Esophagus muscularis mucosa (tissue), 4 donors: ENCODE measurements around the gene CTDSP1. TPM values are rescaled to one million over a fixed set of nuclear protein-coding genes. Genes with fewer than 3 reads are reported as not detected.

Source experiments
- DNase-seq: peaks from one replicate; pipeline ENCODE4 v3.0.0-alpha.2; 2017; ENCODE audit errors: extremely low spot score
- H3K27ac ChIP-seq, 4 donors: fragments of 200-600 bp; sonication (generic); replicated peaks in 1 of 4; 1 replicate in 3 of 4; 2 replicates in 1 of 4; pipeline ENCODE4 v1.5.1; 2016 to 2019; ENCODE audit warnings: mild to moderate bottlenecking in 1 of 4
- H3K27me3 ChIP-seq, 4 donors: fragments of 200-600 bp; sonication (generic); one replicate each; pipeline versions ENCODE4 v1.5.1 to v1.6.0; 2016 to 2019
- H3K36me3 ChIP-seq, 4 donors: fragments of 200-600 bp; sonication (generic); one replicate each; pipeline ENCODE4 v1.5.1; 2016 to 2019
- H3K4me1 ChIP-seq, 4 donors: fragments of 200-600 bp; sonication (generic); one replicate each; pipeline ENCODE4 v1.5.1; 2016 to 2019
- H3K4me3 ChIP-seq, 4 donors: fragments of 200-600 bp; sonication (generic); 1 replicate in 2 of 4; 2 replicates in 2 of 4; pipeline ENCODE4 v1.5.1; 2016 to 2019; ENCODE audit warnings: mild to moderate bottlenecking in 4 of 4, moderate library complexity in 1 of 4
- H3K9me3 ChIP-seq, 4 donors: fragments of 200-600 bp; sonication (generic); 1 replicate in 3 of 4; 2 replicates in 1 of 4; pipeline ENCODE4 v1.5.1; 2016 to 2019
- EP300 ChIP-seq: sonication (generic); formaldehyde crosslinking; IDR thresholded peaks from one replicate; pipeline ENCODE4 v1.6.1; 2017; ENCODE audit warnings: antibody characterized with exemption
- POLR2A ChIP-seq: fragments of 450-650 bp; IDR thresholded peaks from one replicate; pipeline ENCODE4 v1.6.1; 2017; ENCODE audit warnings: antibody characterized with exemption, moderate library complexity, mild to moderate bottlenecking, low read depth
- POLR2AphosphoS5 ChIP-seq, 2 donors: sonication (generic); formaldehyde crosslinking; IDR thresholded peaks; one replicate each; pipeline ENCODE4 v1.6.1; 2017; ENCODE audit warnings: antibody characterized with exemption in 2 of 2
- WGBS: methylation state at CpG from one replicate; pipeline ENCODE4 v1.1.5; 2018; 5-methylcytosine and 5-hydroxymethylcytosine counted together
- intact Hi-C: fragments of 100-400 bp; cut with DNase I; formaldehyde crosslinking; loops from one replicate; pipeline ENCODE4 v1.15.1; 2023
- total RNA-seq, 4 donors: library from RNA; depleted of rRNA; stranded (reverse); fragments of >200 nt; gene quantifications; one replicate each; pipeline versions ENCODE4 v1.1.0 to v1.2.1, GENCODE V29; 2016
- TF ChIP-seq, protein P1 (sequence below), 3 experiments: fragments of 200-600 bp in 2 of 3; fragments of 450-650 bp in 1 of 3; sonication (generic) in 2 of 3; IDR thresholded peaks; one replicate each; pipeline ENCODE4 v1.5.1; 2017 to 2019; ENCODE audit warnings: antibody characterized with exemption in 3 of 3, mild to moderate bottlenecking in 2 of 3, moderate library complexity in 1 of 3

CTDSP1 gene
- total RNA-seq, 4 donors from 2014 or later = 121 to 176 (median 137) TPM

DNA sequence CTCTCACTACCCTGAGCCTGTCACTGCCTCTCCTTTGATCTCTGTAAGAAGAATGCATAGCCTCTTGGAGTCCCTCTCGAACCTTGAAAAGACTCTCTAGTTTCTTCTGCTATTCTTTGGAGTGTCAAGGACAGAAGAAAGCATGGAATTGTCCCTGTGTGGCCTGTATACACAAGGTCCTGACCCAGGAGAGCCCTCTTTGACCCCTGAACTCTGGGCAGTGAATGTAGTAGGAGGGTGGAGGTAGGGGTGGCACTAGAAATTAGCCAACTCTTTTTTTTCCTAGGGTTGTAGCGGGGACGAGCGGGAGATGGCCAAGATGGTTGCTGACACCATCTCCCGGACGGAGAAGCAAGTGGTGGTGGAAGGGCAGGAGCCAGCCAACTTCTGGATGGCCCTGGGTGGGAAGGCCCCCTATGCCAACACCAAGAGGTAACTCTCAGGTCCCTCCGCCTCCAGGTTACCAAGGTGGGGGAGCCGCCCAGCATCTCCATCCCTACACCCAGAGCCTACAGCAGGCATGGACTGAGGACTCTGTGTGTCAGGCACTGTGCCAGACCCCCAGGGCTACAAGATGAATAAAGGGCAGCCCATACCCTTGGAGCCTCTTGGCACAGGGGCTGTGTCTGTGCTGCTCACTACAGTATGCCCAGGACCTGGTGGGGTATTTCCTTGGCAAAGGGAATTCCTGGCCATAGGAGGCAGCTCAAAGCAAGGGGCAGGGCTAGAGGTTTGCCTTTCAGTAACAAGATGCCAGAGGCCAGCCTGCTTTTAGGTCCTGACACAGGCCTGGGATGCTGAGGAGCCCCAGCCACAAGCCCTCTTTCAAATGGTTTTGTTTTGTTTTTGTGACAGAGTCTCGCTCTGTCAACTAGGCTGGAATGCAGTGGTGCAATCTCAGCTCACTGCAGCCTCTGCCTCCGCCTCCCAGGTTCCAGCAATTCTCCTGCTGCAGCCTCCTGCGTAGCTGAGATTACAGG, 35.6 kb downstream of the CTDSP1 start:
- Histone ChIP-seq H3K27ac (no peak overlapping the region), H3K4me3 (no peak overlapping the region), H3K36me3 (no peaks in the 10 kb centered on the region), H3K27me3 (no peaks in the 10 kb centered on the region), H3K9me3 (no peaks in the 10 kb centered on the region), H3K4me1 (peaks cover 0 to 4% (median 0%) of the 10 kb centered on the region in 4 donors)
- DNase-seq = no peak
- intact Hi-C loops = no loop called here
- WGBS = 94% methylated on average over 11 of the region's 11 CpGs
- TF ChIP-seq, protein P1, sequence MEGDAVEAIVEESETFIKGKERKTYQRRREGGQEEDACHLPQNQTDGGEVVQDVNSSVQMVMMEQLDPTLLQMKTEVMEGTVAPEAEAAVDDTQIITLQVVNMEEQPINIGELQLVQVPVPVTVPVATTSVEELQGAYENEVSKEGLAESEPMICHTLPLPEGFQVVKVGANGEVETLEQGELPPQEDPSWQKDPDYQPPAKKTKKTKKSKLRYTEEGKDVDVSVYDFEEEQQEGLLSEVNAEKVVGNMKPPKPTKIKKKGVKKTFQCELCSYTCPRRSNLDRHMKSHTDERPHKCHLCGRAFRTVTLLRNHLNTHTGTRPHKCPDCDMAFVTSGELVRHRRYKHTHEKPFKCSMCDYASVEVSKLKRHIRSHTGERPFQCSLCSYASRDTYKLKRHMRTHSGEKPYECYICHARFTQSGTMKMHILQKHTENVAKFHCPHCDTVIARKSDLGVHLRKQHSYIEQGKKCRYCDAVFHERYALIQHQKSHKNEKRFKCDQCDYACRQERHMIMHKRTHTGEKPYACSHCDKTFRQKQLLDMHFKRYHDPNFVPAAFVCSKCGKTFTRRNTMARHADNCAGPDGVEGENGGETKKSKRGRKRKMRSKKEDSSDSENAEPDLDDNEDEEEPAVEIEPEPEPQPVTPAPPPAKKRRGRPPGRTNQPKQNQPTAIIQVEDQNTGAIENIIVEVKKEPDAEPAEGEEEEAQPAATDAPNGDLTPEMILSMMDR (IDR thresholded peaks at IDR 0.05) = no peak
- TF ChIP-seq POLR2A (no peak), POLR2AphosphoS5 (IDR thresholded peaks at IDR 0.05) (no peak), EP300 (no peak)

DNA sequence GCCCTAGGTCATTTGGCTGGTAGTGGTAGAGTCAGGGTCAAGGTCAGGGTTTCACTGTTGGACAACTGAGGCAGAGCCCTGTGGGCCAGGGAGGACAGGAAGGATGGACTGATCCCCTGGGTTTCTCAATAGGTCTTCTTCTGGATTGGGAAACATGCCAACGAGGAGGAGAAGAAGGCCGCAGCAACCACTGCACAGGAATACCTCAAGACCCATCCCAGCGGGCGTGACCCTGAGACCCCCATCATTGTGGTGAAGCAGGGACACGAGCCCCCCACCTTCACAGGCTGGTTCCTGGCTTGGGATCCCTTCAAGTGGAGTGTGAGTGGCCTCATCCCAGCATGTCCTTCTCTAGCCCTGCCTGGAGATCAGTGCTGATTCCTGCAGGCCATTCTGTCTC, 37.3 kb downstream of the CTDSP1 start:
- WGBS = 83% methylated on average over 5 of the region's 5 CpGs
- H3K4me3 ChIP-seq = no peak overlapping the region
- intact Hi-C loops = no loop called here
- no peak for DNase-seq
- no peak overlapping the region for H3K27ac ChIP-seq
- no peak for TF ChIP-seq EP300
- no peak for TF ChIP-seq POLR2A
- TF ChIP-seq, protein P1 (IDR thresholded peaks at IDR 0.05) = no peak
- no peak for TF ChIP-seq POLR2AphosphoS5 (IDR thresholded peaks at IDR 0.05)
- no peaks in the 10 kb centered on the region for H3K27me3 ChIP-seq
- peaks cover 0 to 4% (median 0%) of the 10 kb centered on the region in 4 donors for H3K4me1 ChIP-seq
- H3K9me3 ChIP-seq = no peaks in the 10 kb centered on the region
- no peaks in the 10 kb centered on the region for H3K36me3 ChIP-seq

DNA sequence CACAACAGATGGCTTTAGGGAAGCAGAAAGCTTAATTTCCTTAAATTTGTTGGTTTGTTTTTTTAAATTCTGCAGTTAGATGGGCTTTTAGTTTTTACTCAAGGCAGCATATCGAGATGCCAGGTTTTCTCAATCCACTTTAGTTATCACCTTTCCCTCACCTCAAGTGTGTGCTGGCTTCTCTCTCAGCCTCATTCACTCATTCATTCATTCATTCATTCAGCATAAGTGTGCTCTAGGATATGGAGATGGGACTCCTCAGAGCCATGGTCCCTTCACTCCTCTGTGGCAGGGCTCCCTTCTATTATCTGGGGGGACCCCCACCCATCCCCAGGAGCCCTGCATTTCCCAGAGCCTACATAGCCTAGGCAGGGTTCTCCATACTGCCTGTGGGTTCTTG, 38.3 kb downstream of the CTDSP1 start:
- TF ChIP-seq POLR2A = no peak
- no peak overlapping the region for H3K27ac ChIP-seq
- no peaks in the 10 kb centered on the region for H3K9me3 ChIP-seq
- WGBS = 100% methylated on average over 1 of the region's 1 CpG
- peaks cover 0 to 4% (median 0%) of the 10 kb centered on the region in 4 donors for H3K4me1 ChIP-seq
- no peak for DNase-seq
- no peak overlapping the region for H3K4me3 ChIP-seq
- intact Hi-C loops = no loop called here
- no peaks in the 10 kb centered on the region for H3K27me3 ChIP-seq
- H3K36me3 ChIP-seq = no peaks in the 10 kb centered on the region

DNA sequence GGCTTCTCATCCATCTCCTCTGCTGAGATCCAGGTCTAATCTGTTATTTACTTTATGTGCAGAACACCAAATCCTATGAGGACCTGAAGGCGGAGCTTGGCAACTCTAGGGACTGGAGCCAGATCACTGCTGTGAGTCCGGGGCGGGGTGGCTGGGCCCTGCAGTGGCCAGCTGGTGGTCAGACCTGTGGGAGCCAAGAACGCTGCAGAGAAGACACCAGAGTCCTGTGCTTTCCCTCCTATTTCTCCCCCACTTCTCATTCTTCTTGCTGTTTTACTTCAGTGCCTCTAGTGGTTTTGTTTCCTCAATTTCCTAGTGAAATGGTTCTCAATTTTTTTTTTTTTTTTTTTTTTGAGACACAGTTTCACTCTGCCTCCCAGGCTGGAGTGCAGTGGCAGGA, 38.9 kb downstream of the CTDSP1 start:
- H3K27ac ChIP-seq = no peak overlapping the region
- H3K36me3 ChIP-seq = no peaks in the 10 kb centered on the region
- intact Hi-C loops = no loop called here
- no peaks in the 10 kb centered on the region for H3K9me3 ChIP-seq
- H3K27me3 ChIP-seq = no peaks in the 10 kb centered on the region
- peaks cover 0 to 4% (median 0%) of the 10 kb centered on the region in 4 donors for H3K4me1 ChIP-seq
- TF ChIP-seq POLR2A = no peak
- TF ChIP-seq POLR2AphosphoS5 (IDR thresholded peaks at IDR 0.05) = no peak
- TF ChIP-seq EP300 = no peak
- TF ChIP-seq, protein P1 (IDR thresholded peaks at IDR 0.05) = no peak
- no peak overlapping the region for H3K4me3 ChIP-seq
- 49% methylated on average over 4 of the region's 4 CpGs for WGBS
- DNase-seq = no peak

DNA sequence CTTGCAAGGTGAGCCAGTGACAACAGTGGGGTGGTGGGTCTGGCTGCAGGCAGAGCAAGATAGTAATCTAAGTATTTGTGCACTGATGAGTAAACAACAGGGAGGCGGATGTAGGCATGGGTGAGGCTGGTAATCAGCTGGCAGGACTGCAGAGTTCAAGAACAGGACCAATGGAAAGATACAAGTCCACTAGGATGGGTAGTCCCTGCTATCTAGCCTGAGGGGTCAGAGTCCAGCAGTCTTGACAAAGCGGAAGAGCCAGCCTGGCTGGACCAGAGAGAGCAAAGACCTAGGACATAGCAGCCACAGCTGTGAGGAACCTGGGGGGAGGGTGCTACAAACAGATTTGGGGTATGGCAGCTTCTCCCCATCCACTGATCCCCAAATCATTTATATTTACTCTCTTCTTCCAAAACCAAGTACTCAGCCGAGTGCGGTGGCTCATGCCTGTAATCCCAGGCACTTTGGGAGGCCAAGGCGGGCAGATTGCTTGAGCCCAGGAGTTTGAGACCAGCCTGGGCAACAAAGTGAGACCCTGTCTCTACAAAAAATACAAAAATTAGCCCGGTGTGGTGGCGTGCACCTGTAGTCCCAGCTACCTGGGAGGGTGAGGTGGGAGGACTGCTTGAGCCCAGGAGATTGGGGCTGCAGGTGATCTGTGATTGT, 45.2 kb downstream of the CTDSP1 start:
- Histone ChIP-seq H3K4me3 (no peak overlapping the region), H3K27me3 (no peaks in the 10 kb centered on the region), H3K9me3 (no peaks in the 10 kb centered on the region), H3K4me1 (peaks cover 0 to 3% (median 0%) of the 10 kb centered on the region in 4 donors), H3K27ac (no peak overlapping the region), H3K36me3 (peaks cover 4 to 45% (median 27%) of the 10 kb centered on the region in 4 donors)
- WGBS = 98% methylated on average over 7 of the region's 7 CpGs
- TF ChIP-seq, protein P1 (IDR thresholded peaks at IDR 0.05) = no peak
- TF ChIP-seq POLR2A (no peak), POLR2AphosphoS5 (IDR thresholded peaks at IDR 0.05) (no peak), EP300 (no peak)
- DNase-seq = no peak
- intact Hi-C loops = no loop called here
